Central memory CD4-positive, alpha-beta T cell (primary cell): ENCODE results near the gene RRBP1.

ENCODE experiments used
- DNase-seq: peaks from one replicate; pipeline ENCODE4 v3.0.0; 2022
- total RNA-seq, 3 experiments: gene quantifications; one replicate each; lab custom pipeline; 2026; lab: John Stamatoyannopoulos, UW

RRBP1 gene, protein sequence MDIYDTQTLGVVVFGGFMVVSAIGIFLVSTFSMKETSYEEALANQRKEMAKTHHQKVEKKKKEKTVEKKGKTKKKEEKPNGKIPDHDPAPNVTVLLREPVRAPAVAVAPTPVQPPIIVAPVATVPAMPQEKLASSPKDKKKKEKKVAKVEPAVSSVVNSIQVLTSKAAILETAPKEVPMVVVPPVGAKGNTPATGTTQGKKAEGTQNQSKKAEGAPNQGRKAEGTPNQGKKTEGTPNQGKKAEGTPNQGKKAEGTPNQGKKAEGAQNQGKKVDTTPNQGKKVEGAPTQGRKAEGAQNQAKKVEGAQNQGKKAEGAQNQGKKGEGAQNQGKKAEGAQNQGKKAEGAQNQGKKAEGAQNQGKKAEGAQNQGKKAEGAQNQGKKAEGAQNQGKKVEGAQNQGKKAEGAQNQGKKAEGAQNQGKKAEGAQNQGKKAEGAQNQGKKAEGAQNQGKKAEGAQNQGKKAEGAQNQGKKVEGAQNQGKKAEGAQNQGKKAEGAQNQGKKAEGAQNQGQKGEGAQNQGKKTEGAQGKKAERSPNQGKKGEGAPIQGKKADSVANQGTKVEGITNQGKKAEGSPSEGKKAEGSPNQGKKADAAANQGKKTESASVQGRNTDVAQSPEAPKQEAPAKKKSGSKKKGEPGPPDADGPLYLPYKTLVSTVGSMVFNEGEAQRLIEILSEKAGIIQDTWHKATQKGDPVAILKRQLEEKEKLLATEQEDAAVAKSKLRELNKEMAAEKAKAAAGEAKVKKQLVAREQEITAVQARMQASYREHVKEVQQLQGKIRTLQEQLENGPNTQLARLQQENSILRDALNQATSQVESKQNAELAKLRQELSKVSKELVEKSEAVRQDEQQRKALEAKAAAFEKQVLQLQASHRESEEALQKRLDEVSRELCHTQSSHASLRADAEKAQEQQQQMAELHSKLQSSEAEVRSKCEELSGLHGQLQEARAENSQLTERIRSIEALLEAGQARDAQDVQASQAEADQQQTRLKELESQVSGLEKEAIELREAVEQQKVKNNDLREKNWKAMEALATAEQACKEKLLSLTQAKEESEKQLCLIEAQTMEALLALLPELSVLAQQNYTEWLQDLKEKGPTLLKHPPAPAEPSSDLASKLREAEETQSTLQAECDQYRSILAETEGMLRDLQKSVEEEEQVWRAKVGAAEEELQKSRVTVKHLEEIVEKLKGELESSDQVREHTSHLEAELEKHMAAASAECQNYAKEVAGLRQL (N-terminal part only)
- 52.5 to 85.0 (median 57.6) reads per million in 3 experiments for total RNA-seq

DNA sequence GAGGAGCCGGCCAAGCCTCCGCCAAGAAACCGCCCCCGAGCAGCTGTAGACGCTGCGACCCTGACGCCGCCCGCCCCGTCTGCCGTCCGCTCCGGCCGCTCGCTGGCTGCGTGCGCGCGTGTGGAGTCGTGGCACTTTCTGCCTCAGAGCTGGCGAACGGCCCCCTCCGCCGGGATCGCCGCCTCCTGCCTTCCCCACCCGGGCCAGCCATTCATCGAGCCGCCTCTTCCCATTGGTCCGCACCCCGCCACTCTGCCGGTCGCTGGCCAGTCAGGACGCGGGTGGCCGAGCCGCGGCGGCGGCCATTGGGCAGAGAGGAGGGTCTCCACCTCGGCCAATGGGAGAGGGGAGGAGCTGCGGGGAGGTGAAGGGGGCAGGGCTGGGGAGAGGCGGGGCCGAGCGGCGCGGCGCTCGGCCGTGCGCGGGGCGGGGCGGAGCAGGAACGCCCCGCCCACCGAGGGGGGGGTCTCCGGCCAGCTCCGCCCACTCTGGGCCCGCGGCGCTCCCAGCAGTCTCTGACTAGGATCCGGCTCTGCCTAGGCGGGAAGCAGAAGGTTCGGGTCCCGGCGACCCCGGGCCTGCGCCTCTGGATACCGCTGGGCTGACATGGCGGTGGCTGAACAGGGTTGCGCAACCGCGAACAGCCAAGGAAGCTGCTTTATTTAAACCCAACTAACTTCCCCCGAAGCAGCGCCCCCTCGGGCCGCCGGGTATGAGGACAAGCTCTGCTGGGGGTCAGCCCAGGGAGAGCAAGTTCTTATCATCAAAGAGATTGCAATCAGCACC is at the start of gene RRBP1:
RRBP1 (minus strand) TSS at position 140 of the 786 bp plus-strand sequence. CDS start 21,735 bp downstream, outside the sequence.
- DNase-seq, result peak; percentile 98

DNA sequence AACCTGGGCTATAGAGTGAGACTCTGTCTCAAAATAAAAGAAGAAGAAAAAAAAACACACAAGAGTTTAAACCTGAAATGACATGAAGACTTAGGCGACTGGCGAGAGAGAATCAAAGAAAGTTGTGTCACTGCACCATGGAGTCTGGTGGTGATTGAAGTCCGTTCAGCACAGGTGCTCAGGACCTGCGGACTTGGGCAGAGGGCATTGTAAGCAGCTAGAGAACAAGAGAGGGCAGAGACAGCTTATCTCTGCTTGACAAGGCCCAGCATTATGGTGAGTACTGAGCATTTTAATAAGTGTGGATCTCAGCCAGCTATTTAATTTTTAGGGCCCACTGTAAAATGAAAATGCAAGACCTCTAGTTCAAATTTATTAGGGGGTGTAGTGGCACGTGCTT is 49.2 kb upstream of the RRBP1 start:
- no peak for DNase-seq

DNA sequence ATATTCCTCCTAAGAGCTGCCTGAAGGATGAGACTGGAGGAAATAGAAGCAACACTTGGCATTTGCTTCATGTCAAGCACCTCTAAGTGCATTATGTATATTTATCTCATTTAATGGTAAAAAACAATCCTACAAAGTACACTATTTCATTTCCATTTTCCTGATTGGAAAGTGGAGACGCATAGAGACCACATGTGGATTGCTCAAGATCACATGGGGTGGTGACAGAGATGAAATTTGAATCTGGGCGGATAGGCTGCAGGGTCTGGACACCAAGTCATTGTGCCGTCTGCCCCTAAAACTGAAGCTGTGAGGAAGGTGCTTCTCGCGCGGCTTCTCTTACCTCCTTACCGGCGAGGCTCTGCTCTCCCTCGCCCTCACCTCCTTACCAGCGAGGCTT is 48.0 kb upstream of the RRBP1 start:
- no peak for DNase-seq

DNA sequence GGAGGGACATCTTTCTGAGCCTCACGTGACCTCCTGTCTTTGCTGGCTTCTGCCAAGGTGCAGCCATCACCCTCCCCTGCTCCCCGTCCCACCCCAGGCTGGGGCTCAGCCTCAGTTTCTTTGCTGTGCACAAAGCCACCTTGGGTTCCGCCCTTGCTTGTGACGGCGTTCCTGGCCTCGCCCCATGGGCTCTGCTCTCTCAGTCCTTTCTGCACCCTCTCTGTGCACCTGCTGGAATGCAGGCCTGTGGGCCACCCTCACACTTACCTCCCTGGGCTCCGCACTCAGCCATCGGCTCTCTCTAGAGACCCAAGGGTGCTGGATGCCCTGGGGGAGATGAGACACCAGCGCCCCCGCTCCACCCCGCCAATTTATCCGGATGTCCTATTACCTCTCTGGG is 46.0 kb upstream of the RRBP1 start:
- DNase-seq, result no peak

DNA sequence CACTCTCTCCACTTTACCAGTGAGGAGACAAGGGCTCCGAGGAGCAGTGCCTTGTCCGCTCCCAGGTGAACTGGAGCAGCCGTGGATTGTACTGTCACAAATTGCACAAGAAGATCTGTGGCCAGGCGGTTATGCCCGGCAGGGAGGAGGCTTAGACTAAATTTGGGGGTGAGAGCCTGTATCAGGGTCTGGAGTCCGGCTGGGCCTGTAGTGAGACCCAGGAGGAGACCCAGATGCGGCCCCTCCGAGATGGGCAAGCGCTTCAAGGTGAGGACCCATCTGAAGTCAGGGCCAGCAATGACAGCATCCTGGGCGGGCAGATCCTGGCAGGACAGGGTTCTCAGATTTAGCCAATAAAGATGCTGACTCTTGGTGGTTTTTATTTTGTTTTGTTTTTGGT is 45.3 kb upstream of the RRBP1 start:
- DNase-seq, result no peak

DNA sequence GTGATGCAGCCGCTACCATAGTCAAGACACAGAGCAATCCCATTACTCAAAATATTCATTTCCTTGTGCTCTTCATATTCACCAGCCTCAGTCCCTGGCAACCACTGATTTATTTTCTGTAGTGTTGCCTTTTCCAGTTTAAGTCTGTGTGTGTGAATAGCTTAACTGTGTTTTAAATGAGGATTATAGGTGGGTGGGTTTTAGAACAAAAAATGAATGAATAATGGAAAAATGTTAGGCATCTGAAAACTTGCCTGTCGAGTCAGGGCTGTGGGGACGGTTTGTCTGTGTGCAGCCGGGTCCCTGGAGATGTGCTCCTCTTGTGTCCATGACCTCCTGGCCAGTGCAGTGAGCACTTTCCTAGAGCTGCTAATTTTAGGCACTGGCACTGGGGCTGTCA is 44.9 kb upstream of the RRBP1 start:
- DNase-seq, result no peak

DNA sequence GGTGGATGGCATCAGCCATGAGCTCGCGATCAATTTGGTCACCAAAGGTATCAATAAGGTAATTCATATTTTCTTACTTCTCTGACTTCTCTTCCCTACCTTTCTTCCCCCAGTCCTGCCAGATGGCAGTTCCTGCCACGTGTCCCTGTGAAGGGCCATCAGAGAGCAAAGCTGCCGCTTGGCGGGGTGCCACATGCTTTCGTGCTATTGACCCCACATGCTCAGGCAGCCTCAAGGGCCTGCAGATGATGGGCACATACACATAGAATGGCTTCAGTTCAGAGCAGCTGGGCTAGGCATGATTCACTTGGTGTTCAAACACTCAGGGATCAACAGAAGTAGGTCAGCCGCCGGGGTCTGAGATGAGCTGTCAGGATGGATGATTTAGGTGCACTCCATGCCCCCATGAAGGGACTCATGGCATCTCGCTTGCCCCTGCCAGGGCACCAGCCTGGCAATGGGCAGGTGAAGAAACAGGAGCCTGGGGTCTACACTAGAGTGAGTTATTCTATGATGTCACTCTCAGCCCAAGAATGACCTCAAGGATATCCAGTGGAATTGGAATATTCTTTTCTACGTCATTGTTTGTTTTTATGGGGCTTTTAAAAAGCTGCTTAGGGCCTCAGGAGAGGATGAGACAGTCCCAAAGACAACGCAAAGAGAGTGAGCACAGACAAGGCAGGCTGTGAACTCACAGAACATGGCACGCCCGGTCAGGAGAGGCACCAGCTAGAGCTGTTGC is 43.2 kb upstream of the RRBP1 start:
- no peak for DNase-seq

DNA sequence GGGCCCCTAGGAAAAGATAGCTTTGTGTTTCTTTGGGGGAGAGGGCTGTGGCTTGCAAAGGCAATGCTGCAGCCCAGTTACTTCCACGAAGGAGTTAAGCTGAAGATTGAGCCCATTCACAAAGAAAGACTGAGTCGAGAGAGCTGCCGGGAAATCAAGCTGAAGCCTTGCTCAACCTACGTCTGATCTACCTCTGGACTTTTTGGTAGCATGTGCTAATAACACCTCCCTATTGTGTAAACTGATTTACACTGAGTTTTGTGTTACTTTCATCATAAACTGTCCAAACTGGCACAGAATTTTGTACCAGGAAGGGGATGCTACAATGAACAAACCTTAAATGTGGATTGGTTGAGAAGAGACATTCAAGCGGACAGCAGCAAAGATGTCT is 41.3 kb upstream of the RRBP1 start:
- DNase-seq, result no peak

DNA sequence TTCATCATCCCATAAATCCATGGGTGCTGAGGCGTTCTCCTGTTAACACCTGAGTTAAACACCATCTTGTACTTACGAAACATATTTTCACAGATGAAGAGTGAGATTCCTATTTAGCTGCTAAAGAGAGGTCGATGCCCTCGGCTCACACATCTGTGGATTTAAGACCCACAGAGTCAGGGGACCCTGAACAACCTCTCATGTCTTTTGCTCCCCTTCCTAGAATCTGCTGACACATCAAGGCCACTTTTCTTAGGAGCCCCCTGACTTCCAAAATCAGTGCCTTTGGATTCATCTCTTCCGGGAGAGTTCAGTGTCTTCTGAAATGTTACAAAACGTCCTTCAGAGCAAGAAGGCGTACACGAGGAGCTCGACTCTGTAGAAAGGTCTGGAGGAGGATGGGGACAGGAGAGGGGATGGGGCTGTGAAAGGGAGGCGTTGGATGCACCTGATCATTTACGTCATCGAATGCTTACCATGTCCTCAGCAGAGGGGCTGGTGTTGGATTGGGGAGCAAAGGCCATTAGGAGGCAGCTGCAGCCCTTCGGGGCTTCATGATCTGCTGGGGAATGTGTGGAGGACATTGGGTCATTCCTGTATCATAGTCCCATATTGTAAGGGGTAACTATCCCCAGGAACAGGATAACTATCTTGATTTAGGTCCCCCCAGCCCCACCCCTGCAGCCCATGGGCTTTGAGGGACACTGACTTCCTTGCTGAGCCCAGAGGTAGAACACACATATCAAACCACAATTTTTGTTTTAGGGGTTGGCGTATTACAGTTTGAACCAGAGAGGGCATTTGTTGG is 40.7 kb upstream of the RRBP1 start:
- no peak for DNase-seq

DNA sequence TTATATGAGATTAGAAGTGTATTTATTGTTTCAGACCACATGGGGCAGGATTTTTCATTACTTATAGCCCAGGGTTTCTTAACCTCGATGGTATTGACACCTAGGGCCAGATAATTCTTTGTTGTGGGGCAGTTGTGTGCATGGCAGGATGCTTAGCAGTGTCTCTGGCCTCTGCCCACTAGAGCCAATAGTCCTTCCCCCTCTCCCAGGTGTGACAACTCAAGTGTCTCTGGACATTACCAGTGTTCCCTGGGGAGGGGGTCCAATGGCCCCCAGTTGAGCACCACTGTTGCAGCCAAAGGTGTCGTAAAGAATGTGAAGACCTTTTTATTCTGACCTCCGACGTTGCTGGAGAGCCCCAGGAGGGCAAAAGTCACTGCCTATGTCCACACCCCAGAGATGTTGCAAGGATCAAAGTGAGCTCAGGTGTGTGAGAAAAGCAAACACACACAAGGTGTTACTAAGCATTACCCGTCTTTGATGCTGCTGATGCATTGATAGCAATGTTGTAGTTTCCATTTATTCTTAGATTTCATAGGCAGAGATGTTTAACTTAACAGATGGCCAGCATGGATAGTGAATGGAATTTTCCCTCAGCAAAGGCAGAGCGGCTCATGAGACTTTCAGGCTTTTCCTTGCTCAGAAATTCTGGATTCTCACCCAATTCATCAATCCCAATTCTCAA is 39.9 kb upstream of the RRBP1 start:
- DNase-seq, result no peak

DNA sequence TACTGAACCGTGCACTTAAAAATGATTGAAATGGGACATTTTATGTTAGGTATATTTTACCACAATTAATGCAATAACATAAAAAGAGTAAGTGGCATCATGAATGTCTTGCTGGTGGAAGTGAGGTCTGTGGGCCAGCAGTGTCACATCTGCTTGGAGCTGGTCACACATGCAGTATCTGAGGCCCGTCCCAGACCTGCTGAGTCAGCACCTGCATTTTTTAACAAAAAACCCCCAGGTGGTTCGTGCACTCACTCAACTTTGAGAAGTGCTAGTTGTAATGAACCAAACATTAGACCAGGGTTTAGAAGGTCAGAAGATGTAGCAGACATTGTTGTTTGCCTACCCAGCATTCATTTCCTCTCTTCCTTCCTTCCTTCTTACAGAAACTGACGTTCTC is 38.7 kb upstream of the RRBP1 start:
- DNase-seq, result no peak

DNA sequence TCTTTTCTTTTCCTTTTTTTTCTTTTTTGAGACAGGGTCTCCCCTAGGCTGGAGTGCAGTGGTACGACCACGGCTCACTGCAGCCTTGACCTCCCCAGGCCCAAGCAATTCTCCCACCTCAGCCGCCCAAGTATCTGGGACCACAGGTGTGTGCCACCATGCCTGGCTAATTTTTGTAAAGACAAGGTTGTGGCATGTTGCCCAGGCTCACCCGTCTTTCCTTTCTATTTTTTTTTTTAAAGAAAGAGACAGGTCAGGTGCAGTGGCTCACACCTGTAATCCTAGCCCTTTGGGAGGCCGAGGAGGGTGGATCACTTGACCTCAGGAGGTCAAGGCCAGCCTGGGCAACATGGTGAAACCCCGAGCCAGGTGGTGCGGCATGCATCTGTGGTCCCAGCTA is 34.3 kb upstream of the RRBP1 start:
- no peak for DNase-seq

DNA sequence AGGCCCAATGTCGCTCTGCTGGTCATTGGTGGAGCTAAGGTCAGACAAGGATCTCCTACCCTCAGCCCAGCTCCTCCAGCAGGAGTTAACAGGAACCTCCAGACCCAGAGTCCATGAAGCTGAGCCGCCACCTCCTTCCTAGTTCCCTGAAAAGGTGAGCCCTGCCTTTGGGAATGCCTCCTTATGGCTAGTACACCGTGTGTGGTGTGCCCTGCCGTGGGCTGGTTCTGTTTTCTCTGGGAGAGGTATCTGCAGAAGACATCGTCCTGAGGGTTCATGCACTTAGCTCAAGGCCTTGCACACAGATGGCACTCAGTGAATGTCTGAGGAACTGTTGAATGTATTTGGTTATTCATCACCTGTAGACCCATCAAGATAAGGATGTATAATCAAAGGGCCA is 33.0 kb upstream of the RRBP1 start:
- no peak for DNase-seq

DNA sequence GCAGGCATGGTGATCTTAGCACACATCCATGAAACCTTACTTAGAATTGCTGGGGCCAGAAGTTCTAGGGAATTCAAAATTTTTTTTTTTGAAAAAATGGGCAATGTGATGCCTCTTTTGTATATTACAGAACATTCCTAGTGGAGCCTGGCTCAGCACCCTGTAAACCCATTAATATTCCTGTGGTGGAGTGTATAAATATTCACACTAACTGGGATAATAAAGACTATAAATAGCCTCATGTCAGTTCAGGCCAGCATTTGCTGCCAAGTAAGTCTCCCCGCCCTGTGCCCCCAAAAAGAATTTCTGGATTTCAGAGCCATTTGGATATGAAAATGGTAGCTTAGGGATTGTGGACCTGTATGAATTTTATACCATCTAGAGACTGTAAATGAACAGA is 32.6 kb upstream of the RRBP1 start:
- no peak for DNase-seq

DNA sequence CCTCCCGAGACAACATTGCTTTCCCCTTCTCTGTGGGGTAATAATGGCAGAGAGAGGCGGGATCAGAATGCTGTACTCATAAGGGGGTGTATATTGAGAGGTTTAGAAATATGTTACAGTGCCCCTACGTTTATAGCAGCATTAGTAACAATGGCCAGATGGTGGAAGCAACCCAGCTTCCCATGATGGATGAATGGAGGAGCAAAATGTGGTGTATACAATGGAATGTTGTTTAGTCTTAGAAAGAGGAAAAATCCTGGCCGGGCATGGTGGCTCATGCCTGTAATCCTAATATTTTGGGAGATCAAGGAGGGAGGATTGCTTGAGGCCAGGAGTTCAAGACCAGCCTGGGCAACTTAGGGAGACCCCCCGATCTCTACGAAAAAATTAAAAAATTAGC is 30.7 kb upstream of the RRBP1 start:
- DNase-seq, result no peak

DNA sequence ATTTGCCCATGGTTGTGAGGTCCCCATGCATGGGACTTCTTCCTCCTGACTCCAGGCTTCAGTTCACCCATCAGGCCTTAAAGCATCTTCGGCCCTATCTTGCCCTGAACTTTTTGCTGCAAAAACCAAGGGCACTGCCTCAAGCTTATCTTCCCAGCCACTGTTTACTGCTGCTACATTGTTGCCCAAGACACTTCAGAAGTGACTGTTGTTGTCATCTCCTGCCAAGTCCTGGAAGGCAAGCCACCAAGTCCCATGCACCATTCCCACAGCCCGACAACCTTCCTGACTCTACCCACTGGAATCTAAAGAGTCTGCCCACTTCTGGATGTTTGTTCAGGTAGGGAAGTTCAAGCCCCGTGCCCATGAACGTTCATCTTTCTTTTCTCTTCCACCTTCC is 30.2 kb upstream of the RRBP1 start:
- DNase-seq, result no peak

DNA sequence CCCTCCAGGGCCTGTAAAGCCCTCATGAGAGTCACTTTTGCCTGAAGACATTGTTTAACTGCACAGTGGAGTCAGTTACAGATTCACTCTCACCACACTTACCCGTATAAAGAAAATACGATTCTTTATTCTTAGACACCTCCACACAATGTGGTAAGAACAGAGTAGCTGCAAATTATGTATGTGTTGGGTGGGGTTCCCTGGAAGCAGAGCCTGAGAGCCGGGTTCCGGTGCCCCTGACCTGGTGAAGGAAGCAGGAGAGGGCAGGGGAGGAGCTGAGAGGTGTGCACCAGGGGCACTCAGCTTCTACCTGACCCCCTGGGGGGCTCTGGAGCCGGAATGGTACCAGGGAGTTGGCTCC is 29.2 kb upstream of the RRBP1 start:
- no peak for DNase-seq

DNA sequence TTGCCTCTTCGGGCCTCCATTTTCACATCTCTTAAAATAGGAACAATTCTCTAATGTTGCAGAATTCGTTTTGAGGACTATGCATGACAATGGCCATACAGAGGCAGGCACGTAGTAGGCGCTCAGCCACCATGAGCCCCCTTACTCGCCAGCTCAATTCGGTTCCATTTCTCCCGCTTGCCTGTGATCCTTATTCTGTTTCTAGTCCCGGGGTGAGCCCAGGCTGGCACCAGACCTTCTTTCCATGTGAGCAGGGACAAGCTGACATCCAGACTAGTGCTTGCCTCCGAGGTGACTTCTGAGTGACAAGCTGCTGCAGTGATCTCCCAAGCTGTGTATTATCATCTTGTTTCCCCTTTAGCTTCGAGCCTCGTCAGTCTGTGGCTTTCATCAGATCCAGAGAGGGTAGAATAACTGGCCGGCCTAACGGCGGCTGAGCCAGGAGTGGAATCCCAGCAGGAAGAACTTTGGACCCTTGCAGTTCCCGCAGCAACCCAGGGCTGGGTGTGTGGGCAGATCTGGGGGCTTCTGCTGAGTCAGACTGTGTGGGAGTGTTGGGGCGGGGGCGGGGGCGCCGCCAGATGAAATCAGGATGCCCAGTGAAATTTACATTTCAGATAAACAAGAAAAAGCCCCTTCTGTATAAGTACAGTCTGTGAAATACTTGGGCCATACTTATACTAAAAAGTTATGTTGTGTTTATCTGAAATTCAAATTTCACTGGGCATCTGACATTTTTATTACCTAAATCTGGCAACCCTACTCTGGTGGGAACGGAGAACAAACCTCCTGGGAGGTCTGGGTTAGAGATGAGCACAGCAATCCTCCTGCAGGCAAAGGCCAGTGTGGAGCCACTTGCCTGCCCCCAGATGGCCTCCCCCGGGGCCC is 28.6 kb upstream of the RRBP1 start:
- no peak for DNase-seq
